ENCODE data around the gene CDC42BPG.

DNA sequence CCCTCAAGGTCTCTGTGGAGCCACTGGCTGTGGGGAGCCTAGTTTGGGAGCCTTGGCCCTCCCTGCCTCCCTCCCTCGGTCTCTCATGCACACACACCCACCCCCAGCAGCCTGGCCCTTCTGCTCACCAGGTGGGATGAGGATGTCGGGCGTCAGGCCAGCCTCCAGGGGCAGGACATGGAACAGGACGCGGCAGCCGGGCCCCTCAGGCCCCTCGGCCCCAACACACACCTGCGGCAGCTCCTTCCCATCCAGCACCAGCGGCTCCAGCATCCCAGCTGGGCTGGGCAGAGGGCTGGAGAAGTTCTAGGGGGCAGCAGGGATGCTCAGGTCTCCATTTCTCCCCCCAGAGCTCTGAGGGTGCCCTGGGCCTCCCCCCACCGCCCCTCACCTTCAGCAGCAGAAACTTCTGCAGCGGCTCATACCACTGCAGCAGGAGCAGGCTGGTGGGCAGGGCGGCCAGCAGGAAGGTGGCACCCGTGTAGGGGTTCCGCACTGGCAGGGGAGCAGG is 52.6 kb downstream of the CDC42BPG start:
- TF ChIP-seq CTCF (IDR thresholded peaks at IDR 0.05; ENCODE audit: low read depth, low read length): no peak
- no peak for TF ChIP-seq EZH2phosphoT487 (IDR thresholded peaks at IDR 0.05; ENCODE audit: low read depth)

Measured in OCI-LY3 (cell line).